BE2C (cell line): Measurements from ENCODE around the gene PCDH9.

Source experiments
- DNase-seq: peaks from one replicate; pipeline ENCODE4 v3.0.0-alpha.2; 2020
- H3K27me3 ChIP-seq: fragments of 250-450 bp; sonication (Bioruptor Pico); 2 replicates; pipeline ENCODE4 v1.5.1; 2020; ENCODE audit warnings: mild to moderate bottlenecking
- H3K36me3 ChIP-seq: fragments of 250-450 bp; sonication (Bioruptor Pico); 2 replicates; pipeline ENCODE4 v1.5.1; 2020; ENCODE audit warnings: mild to moderate bottlenecking
- H3K4me1 ChIP-seq: fragments of 250-450 bp; sonication (Bioruptor Pico); 2 replicates; pipeline ENCODE4 v1.5.1; 2020
- H3K4me3 ChIP-seq: 2 replicates; pipeline ENCODE4 v1.5.1; 2011; ENCODE audit warnings: low read depth, low read length
- H3K9me3 ChIP-seq: fragments of 250-450 bp; sonication (Bioruptor Pico); 2 replicates; pipeline ENCODE4 v1.5.1; 2020
- TF ChIP-seq, protein P1 (sequence below): IDR thresholded peaks from 2 replicates; pipeline ENCODE4 v1.5.1; 2012; ENCODE audit warnings: mild to moderate bottlenecking, low read depth, low read length

The PCDH9 gene

GRCh38 chr13:67042556-67042955 is 187.6 kb downstream of the PCDH9 start:
- Histone ChIP-seq H3K27me3 (no peaks in the 10 kb centered on the region), H3K36me3 (no peaks in the 10 kb centered on the region), H3K9me3 (no peaks in the 10 kb centered on the region), H3K4me3 (no peak overlapping the region), H3K4me1 (peaks cover 5% of the 10 kb centered on the region)
- TF ChIP-seq, protein P1, sequence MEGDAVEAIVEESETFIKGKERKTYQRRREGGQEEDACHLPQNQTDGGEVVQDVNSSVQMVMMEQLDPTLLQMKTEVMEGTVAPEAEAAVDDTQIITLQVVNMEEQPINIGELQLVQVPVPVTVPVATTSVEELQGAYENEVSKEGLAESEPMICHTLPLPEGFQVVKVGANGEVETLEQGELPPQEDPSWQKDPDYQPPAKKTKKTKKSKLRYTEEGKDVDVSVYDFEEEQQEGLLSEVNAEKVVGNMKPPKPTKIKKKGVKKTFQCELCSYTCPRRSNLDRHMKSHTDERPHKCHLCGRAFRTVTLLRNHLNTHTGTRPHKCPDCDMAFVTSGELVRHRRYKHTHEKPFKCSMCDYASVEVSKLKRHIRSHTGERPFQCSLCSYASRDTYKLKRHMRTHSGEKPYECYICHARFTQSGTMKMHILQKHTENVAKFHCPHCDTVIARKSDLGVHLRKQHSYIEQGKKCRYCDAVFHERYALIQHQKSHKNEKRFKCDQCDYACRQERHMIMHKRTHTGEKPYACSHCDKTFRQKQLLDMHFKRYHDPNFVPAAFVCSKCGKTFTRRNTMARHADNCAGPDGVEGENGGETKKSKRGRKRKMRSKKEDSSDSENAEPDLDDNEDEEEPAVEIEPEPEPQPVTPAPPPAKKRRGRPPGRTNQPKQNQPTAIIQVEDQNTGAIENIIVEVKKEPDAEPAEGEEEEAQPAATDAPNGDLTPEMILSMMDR = no peak
- no peak for DNase-seq

- TF ChIP-seq, protein P1 = no peak
- peak; percentile 9 for DNase-seq
- H3K36me3 ChIP-seq = no peaks in the 10 kb centered on the region
- H3K4me1 ChIP-seq = no peaks in the 10 kb centered on the region; the same call in 1 of the 2 replicates
- H3K4me3 ChIP-seq = peak overlapping the region; percentile 53
- no peaks in the 10 kb centered on the region for H3K9me3 ChIP-seq
- no peaks in the 10 kb centered on the region for H3K27me3 ChIP-seq
Measured at GRCh38 chr13:67036699-67037457, 193.3 kb downstream of the PCDH9 start.

DNA sequence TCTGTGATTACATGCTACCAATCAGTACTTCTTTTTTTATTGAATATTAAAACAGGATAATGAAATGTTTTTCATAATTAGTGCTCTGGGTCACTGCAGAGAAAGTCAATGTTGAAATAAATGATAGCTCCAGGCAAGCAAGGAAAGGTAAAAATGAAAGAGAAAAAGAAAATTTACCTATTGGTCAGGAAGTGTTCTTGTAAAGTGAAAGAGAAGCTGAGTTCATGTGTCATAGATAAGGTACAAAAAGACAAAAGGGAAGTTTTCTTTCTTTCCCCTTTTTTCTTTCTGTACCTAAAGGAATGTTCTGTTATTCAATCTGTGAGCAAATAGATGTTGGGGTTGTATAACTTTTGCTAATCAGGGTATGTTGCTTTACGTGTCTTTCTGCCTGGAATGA is 197.0 kb downstream of the PCDH9 start:
- no peaks in the 10 kb centered on the region for H3K36me3 ChIP-seq

GRCh38 chr13:67023130-67023876 is 206.8 kb downstream of the PCDH9 start:
- DNase-seq = no peak
- no peak overlapping the region for H3K4me3 ChIP-seq
- TF ChIP-seq, protein P1 = no peak

More for the DNA sequence above, 197.0 kb downstream of the PCDH9 start:
- Histone ChIP-seq H3K27me3 (no peaks in the 10 kb centered on the region), H3K9me3 (no peaks in the 10 kb centered on the region), H3K4me1 (no peaks in the 10 kb centered on the region; the same call in 1 of the 2 replicates), H3K4me3 (no peak overlapping the region)
- DNase-seq = no peak
- TF ChIP-seq, protein P1 = no peak

GRCh38 chr13:67018775-67019174 is 211.4 kb downstream of the PCDH9 start:
- Histone ChIP-seq H3K4me3 (no peak overlapping the region), H3K4me1 (peaks cover 2% of the 10 kb centered on the region; the same call in 1 of the 2 replicates), H3K9me3 (no peaks in the 10 kb centered on the region; the same call in 1 of the 2 replicates), H3K27me3 (no peaks in the 10 kb centered on the region), H3K36me3 (no peaks in the 10 kb centered on the region)
- no peak for DNase-seq
- TF ChIP-seq, protein P1 = no peak

More at GRCh38 chr13:67023130-67023876, 206.8 kb downstream of the PCDH9 start:
- no peaks in the 10 kb centered on the region for H3K27me3 ChIP-seq
- no peaks in the 10 kb centered on the region for H3K4me1 ChIP-seq
- H3K36me3 ChIP-seq = no peaks in the 10 kb centered on the region
- no peaks in the 10 kb centered on the region for H3K9me3 ChIP-seq

DNA sequence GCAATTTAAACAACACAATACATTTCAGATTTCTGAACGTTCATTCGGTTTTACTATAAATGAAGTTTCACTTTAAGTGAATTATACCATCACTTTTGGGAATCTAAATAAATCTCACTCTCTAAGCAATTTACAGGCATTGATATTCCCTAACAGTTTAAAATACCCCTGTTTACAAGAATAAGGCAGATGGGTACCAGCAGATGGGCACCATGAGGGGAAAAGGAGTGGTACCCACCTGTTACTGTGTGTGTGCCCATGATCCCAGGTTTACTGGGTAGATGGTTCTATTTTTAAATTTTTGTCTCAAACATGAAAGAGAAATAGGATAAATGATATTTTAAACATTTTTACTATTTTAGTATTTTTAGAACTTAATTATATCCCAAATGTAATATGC is 212.9 kb downstream of the PCDH9 start:
- no peaks in the 10 kb centered on the region for H3K27me3 ChIP-seq
- no peak for DNase-seq
- H3K4me1 ChIP-seq = peaks cover 11% of the 10 kb centered on the region
- H3K4me3 ChIP-seq = no peak overlapping the region
- no peaks in the 10 kb centered on the region for H3K36me3 ChIP-seq
- TF ChIP-seq, protein P1 = no peak
- no peaks in the 10 kb centered on the region; the same call in 1 of the 2 replicates for H3K9me3 ChIP-seq
